Effector memory CD8-positive, alpha-beta T cell (primary cell): ENCODE data around the gene PMM2.

Source experiments
- ATAC-seq: fragments of 150-1000 bp; cut with Tn5 transposase; replicated peaks from 2 replicates; pipeline ENCODE4 v1.10.0; 2021; ENCODE audit warnings: mild to moderate bottlenecking, moderate library complexity
- DNase-seq, 3 experiments: peaks; one replicate each; pipeline ENCODE4 v3.0.0; 2021
- H3K27ac Mint-ChIP-seq, 2 donors: one replicate each; pipeline ENCODE4 v1.8.0; 2022; ENCODE audit warnings: mild to moderate bottlenecking in 2 of 2, mixed read lengths in 2 of 2, moderate library complexity in 2 of 2
- H3K27me3 Mint-ChIP-seq, 2 donors: one replicate each; pipeline ENCODE4 v1.8.0; 2022; ENCODE audit warnings: mixed read lengths in 2 of 2
- H3K36me3 Mint-ChIP-seq: one replicate; pipeline ENCODE4 v1.8.0; 2022; ENCODE audit warnings: mild to moderate bottlenecking, moderate library complexity, mixed read lengths; ENCODE audit not compliant: insufficient read depth
- H3K4me1 Mint-ChIP-seq, 2 donors: one replicate each; pipeline ENCODE4 v1.8.0; 2022; ENCODE audit warnings: low read depth in 2 of 2, mixed read lengths in 2 of 2
- H3K4me3 Mint-ChIP-seq, 2 donors: one replicate each; pipeline ENCODE4 v1.8.0; 2022; ENCODE audit warnings: mild to moderate bottlenecking in 2 of 2, mixed read lengths in 2 of 2, moderate library complexity in 2 of 2
- H3K9me3 Mint-ChIP-seq, 2 donors: one replicate each; pipeline ENCODE4 v1.8.0; 2022; ENCODE audit warnings: mixed read lengths in 2 of 2

The PMM2 gene

DNA sequence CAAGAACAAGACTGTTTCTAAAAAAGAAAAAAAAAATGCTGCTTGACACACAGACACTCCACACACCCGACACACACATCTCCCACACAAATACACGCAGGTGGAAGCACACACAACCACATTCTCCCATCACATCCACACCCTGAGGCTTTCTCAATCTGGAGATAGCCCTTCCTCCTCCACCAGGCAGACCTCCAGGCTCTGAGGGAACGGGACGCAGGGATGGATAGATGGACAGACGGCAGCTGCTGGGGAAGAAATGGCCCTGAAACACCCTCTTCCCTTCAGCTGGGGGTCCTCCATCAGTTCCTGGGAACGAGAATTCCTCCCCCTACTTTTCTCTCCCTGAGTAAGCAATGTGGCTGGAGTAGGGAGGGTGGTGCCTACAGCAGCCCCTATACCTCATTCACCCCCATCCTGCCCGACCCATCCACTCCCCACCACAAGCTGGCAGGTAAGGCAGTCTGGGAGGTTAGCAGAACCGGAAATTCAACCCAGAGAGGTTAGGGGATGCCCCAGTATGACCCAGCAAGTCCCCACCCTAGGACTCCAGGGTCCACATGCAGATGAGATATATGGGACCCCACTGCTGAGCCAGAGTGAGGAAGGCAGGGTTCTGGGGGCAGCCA is 80.4 kb downstream of the PMM2 start:
- H3K36me3 Mint-ChIP-seq, result peaks cover 6% of the 10 kb centered on the region
- no peaks in the 10 kb centered on the region for H3K9me3 Mint-ChIP-seq
- no peak overlapping the region for H3K4me3 Mint-ChIP-seq
- DNase-seq, result no peak
- no peaks in the 10 kb centered on the region for H3K27me3 Mint-ChIP-seq
- peak overlapping the region in 1 of 2 donors; percentile 32 for H3K27ac Mint-ChIP-seq
- ATAC-seq, result peak; percentile 71
- peaks cover 11 to 21% of the 10 kb centered on the region in 2 donors for H3K4me1 Mint-ChIP-seq

DNA sequence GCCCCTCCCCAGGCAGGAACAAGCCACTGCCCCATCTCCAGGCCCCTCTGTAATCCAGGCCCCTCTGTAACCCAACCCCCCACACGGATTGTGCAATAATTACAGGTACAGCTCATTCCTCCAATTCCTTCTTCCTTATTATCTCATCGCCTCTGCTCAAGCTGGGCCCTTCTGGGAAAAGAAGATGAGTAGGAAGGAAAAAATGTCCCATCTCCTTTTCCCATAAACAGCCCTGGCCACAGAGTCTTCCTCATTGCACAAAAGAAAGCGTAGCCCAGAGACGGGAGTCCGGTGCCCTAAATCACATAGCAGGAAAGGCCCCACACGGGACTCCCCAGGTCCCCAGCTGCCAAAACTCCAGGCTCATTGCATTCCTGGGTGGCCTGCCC is 80.9 kb downstream of the PMM2 start:
- Mint-ChIP-seq H3K9me3 (no peaks in the 10 kb centered on the region), H3K4me1 (peaks cover 11 to 21% of the 10 kb centered on the region in 2 donors), H3K36me3 (peaks cover 6% of the 10 kb centered on the region), H3K27ac (peak overlapping the region in 1 of 2 donors; percentile 32), H3K27me3 (no peaks in the 10 kb centered on the region), H3K4me3 (no peak overlapping the region)
- DNase-seq (no peak), ATAC-seq (no peak)

DNA sequence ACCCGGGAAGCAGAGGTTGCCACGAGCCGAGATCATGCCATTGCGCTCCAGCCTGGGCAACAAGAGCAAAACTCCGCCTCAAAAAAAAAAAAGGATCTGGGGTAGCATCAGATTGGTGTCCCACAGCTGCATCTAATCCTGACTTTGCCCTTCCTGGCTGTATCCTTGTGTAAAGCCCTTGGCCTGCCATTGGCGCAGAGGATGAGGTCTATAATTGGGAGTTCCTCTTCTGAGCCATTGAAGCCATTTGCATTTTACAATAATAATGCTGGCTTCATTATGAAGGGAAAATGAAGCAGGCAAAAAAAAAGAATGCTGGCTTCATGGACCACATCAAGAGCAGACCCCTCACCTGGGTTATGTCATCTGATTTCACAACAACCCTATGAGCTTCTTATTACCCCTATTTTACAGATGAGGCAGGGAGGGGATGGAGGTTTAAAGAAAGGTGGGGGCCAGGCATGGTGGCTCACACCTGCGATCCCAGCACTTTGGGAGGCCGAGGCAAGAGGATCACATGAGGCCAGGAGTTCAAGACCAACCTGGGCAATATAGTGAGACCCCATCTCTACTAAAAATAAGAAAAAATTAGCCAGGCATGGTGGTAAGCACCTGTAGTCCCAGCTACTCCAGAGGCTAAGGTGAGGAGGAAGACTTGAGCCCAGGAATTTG is 83.3 kb downstream of the PMM2 start:
- ATAC-seq (no peak), DNase-seq (no peak)
- Mint-ChIP-seq H3K4me1 (peaks cover 11 to 19% of the 10 kb centered on the region in 2 donors), H3K9me3 (no peaks in the 10 kb centered on the region), H3K27me3 (peaks cover 8 to 12% of the 10 kb centered on the region in 2 donors), H3K27ac (no peak overlapping the region), H3K4me3 (no peak overlapping the region), H3K36me3 (peaks cover 3% of the 10 kb centered on the region)

DNA sequence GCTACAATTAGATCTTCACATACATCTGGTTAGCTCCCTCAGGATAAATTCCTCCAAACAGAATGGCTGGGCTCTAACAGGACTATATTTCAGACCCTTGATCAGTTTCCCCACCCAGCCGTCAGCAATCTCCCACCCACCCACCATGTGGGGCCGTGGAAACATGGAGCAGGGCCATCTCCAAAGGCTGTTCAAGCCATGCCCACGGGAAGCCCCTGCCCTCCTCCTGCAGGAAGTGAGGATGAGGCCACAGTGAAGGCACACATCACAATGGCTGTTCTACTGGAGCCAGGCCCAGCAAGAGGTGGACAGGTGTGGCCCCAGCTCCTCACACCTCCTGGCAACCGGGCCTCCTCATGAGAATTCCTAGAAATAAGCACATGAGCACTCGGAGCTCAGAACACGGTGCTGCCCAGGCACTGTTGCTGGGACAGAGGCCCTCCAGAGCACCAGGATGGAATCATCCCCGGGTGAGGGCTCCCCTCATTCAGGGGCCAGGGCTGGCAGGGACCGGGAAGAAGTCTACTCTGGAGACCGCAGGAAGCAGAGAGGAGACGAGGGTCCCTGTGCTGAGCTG is 84.5 kb downstream of the PMM2 start, which contains the start of gene LITAFD:
LITAFD (plus strand) TSS at position 311 of the 577 bp plus-strand sequence. CDS start 2,005 bp downstream, outside the sequence.
- peaks cover 15 to 22% of the 10 kb centered on the region in 2 donors for H3K4me1 Mint-ChIP-seq
- ATAC-seq, result no peak
- H3K36me3 Mint-ChIP-seq, result peaks cover 4% of the 10 kb centered on the region
- DNase-seq, result no peak
- H3K4me3 Mint-ChIP-seq, result no peak within 1 kb of the TSS
- H3K27ac Mint-ChIP-seq, result no peak within 1 kb of the TSS
- H3K9me3 Mint-ChIP-seq, result no peaks in the 10 kb centered on the region
- H3K27me3 Mint-ChIP-seq, result peaks cover 9 to 15% of the 10 kb centered on the region in 2 donors

DNA sequence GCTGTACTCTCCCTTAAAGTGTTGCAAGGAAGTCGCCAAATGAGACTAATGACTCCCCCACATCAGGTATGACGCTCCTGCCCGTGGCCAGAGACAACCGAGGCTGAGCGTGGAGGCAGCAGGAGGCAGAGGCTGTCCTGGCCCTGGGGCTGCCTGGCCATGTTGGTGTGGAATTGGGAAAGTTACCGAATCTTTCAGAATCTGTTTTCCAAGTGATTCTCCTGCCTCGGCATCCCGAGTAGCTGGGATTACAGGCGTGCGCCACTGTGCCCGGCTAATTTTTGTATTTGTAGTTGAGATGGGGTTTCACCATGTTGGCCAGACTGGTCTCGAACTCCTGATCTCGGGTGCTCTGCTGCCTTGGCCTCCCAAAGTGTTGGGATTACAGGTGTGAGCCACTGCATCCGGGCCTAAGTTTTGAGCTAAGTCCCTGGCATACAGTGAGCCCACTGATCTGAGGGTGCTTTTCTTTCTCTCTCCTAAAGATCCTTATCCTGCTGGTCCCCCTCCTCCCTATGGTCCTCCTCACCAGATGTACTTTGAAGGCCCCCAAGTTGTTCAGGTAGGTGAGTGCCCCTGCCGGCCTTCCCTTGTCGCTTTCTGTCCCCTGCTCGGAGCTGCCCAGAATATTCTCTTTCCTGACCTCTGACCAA is 85.2 kb downstream of the PMM2 start:
- H3K27ac Mint-ChIP-seq, result no peak overlapping the region
- ATAC-seq, result no peak

DNA sequence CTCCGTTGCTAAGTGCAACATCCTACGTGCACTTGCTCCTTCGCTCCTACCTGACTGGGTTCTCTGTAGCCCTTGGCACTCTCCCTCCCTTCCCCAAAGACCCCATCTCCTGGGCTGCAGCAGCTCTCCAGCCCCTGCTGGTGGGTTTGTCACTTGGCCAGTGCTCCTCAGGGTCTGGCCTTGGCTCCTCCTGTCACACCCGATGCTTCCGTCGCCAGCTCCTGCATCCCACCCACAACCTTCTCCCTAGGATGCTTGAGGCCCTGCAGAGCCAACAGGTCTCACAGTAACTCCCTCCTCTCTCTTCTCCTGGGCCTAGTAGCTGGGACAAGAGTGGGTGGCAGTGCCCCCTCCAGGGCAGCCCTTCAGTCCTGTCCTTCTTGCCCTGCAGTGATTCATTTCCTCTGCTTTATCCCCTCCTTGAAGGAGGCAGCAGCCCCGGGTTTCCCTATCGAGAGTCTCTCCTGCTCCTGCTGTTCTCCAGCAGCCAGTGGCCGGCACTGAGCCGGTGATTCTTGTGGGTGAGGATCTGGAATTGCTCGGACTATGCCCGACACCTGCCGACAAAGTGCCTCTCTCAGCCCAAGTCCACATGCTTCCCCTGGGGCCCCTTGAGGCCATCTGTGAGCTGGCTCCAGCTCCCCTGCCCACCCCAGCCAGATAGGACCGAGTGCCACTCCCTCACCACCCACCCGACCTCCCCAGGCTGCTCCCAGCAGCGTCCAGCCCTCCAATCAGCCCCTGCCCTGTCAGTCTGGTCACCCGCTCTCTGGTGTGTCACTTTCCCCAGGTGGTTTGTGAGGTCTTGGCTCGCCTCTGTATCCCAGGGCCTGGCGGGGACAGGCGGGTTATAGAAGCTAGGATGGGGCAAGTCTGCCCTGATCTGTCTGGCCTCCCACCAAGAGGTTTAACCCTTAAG is 88.3 kb downstream of the PMM2 start:
- Mint-ChIP-seq H3K27me3 (peaks cover 9 to 15% of the 10 kb centered on the region in 2 donors), H3K27ac (peak overlapping the region; percentile 71 to 73), H3K4me1 (peaks cover 11 to 14% of the 10 kb centered on the region in 2 donors), H3K9me3 (no peaks in the 10 kb centered on the region), H3K36me3 (peaks cover 18% of the 10 kb centered on the region), H3K4me3 (no peak overlapping the region)
- DNase-seq, result no peak
- peak; percentile 42 for ATAC-seq

More for the DNA sequence above, 85.2 kb downstream of the PMM2 start:
- H3K36me3 Mint-ChIP-seq, result peaks cover 5% of the 10 kb centered on the region
- no peak overlapping the region for H3K4me3 Mint-ChIP-seq
- no peaks in the 10 kb centered on the region for H3K9me3 Mint-ChIP-seq
- H3K27me3 Mint-ChIP-seq, result peaks cover 9 to 15% of the 10 kb centered on the region in 2 donors
- peaks cover 19 to 24% of the 10 kb centered on the region in 2 donors for H3K4me1 Mint-ChIP-seq
- no peak for DNase-seq

DNA sequence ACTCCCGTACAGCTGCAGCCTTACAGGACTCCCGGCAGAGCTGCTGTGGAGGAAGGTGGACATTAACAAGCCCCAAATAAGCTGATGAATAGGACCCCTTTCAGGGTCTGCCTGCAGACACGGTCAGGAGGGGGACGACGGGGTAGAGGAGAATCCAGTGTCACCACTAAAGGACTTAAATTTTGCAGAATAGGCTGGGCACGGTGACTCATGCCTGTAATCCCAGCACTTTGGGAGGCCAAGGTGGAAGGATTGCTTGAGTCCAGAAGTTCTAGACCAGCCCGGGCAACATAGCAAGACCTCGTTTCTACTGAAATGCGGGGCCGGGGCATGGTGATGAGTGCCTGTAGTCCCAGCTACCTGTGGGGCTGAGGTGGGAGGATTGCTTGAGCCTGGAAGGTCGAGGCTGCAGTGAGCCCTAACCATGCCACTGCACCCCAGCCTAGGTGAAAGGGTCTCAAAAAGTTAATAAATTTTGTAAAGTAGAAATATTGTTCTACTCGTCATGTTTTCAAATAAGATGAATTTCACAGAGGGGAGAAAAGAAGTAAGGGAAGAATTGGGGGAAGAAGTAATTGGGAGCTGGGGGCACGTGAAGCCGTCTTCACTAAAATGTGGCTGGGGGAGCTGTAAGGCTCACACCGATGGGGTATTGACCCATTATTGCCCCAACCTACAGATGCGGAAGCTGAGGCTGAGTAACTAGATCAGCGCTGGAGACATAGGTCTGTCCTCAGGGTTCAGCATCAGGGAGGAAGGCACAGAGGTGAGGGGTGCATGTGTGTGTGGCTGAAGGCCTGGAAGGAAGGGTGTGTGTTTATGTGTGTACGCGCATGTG is 89.2 kb downstream of the PMM2 start:
- H3K36me3 Mint-ChIP-seq, result peaks cover 27% of the 10 kb centered on the region
- no peak for ATAC-seq
- peaks cover 9 to 15% of the 10 kb centered on the region in 2 donors for H3K27me3 Mint-ChIP-seq
- peak overlapping the region; percentile 71 to 77 for H3K27ac Mint-ChIP-seq
- peaks cover 11 to 17% of the 10 kb centered on the region in 2 donors for H3K4me1 Mint-ChIP-seq
- H3K4me3 Mint-ChIP-seq, result no peak overlapping the region
- H3K9me3 Mint-ChIP-seq, result no peaks in the 10 kb centered on the region
- DNase-seq, result no peak

DNA sequence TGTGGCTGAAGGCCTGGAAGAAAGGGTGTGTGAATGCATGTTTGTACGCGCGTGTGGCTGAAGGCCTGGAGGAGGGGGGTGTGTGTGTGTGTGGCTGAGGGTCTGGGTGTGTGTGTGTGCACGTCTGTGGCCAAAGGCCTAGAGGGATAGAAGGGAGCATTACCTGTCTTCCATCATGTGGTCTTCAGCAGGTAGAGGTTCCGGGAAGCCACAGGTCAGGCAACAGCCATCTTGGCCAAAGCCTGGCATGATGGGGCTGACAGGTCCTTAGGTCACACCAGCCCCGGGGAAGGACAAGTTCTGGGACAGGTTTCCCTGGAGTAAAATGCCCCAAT is 89.8 kb downstream of the PMM2 start:
- H3K27ac Mint-ChIP-seq, result peak overlapping the region in 1 of 2 donors; percentile 77

DNA sequence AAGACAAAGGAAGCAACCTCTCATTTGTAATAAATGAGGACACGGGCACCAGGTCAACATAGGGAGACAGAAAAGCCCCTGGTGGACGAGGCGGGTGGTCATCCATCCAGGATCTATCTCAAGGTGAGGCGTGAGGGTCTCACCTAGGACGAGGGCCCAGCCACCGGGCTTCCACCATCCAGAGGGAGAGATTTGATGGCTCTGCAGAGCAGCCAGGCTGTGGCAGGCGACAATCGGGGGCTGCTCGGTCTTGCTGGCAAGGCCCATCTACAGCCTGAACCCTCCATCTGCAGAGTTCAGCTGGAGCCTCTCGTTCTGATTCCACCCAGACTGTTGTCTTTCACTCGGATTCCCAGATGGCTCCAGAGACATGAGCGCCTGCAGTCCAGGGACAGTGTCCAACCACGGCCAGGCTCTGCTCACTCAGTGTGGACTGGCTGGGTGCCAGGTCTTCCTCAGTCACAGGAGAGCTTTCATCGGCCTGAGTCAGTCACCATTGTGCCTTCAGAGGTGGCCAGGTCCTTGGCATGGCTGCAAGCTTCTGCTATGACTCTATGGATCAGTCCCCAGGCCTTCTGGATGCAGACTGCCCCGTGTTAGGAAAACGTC is 90.4 kb downstream of the PMM2 start:
- no peak for ATAC-seq
- Mint-ChIP-seq H3K4me3 (no peak overlapping the region), H3K36me3 (peaks cover 38% of the 10 kb centered on the region), H3K4me1 (peaks cover 12 to 22% of the 10 kb centered on the region in 2 donors), H3K27me3 (peaks cover 9 to 15% of the 10 kb centered on the region in 2 donors), H3K9me3 (no peaks in the 10 kb centered on the region), H3K27ac (no peak overlapping the region)
- no peak for DNase-seq

More for the DNA sequence above, 89.8 kb downstream of the PMM2 start:
- Mint-ChIP-seq H3K4me3 (no peak overlapping the region), H3K27me3 (peaks cover 9 to 15% of the 10 kb centered on the region in 2 donors), H3K36me3 (peaks cover 31% of the 10 kb centered on the region), H3K9me3 (no peaks in the 10 kb centered on the region), H3K4me1 (peaks cover 12 to 22% of the 10 kb centered on the region in 2 donors)
- ATAC-seq, result no peak
- DNase-seq, result no peak

DNA sequence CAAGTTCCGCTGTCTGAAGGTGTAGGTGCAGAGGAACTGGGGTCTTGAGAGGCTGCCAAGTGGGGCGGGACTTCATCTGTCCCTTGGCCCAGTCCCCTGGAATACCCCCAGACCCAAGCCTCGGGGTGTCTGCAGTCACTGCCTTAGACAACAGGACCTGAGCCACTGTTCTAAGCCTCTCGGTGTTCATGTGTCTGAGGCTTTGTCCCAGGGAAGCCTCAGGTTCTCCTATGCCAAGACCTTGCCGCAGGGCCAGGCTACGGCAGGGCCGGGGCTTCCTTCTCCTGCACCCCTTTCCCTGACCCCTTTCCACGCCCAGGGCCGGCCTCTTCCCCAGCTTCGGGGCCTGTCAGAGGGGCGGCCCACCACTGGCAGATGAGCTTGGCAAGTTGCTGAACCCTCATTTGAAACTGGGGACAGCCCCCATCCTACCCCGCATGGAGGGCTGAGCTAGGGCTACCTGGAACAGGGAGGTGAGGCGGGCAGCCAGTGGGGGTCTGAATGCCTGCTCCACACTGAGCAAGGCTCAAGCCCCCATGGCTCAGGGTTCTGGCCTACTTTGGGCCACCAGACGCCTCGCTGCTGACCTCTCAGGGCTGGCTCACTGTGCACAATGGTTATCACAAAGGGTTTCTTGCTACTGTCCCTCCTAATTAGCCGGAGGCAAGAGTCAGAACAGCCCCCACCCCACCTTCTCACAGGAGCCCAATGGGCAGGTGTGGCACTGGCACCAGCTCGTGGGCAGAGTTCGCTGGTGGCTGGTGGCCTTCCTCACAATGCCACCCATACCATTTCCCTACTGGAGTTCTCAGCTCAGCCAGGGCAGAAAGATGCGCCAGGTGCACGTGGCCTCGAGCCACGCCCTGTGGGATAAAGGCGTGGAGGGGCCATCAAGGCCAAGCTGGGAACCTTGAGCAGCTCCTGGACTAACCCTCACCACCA is 91.6 kb downstream of the PMM2 start:
- Mint-ChIP-seq H3K27ac (no peak overlapping the region), H3K27me3 (peaks cover 9 to 15% of the 10 kb centered on the region in 2 donors), H3K4me3 (no peak overlapping the region), H3K4me1 (peaks cover 12 to 22% of the 10 kb centered on the region in 2 donors), H3K36me3 (peaks cover 49% of the 10 kb centered on the region), H3K9me3 (no peaks in the 10 kb centered on the region)
- DNase-seq (no peak), ATAC-seq (no peak)

DNA sequence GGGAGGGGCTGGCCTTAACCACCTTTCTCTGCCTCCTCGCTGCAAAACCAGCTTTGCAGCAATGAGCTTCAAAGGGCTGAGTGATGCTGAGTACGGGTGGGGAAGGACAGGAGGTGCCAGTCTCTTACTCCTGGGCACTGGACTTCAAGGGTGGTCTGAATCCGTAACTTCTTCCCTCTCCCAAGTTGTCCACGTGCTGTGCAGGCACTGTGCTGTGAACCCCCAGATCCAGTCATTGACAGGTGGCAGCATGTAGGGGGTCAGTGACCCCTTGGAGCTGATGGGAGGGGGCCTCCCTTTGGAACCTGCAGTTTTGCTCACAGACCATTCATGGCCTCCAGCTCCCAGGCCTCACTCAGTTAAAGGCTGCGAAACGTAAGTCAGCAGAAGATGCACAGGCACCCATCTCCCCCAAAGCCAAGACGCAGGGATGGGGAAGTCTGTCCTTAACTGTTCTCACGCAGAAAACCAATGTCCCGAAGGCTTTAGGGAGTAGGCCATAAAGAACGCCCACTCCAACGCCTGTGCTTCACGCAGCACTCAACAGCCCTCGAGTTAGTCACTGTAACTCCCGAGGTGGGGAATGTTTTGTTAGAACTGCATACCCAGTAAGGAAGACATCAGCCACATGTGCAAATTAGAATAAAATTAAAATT is 92.4 kb downstream of the PMM2 start:
- no peak for DNase-seq
- Mint-ChIP-seq H3K27ac (peak overlapping the region in 1 of 2 donors; percentile 85), H3K27me3 (peaks cover 9 to 13% of the 10 kb centered on the region in 2 donors), H3K4me3 (no peak overlapping the region), H3K4me1 (peaks cover 12 to 22% of the 10 kb centered on the region in 2 donors), H3K36me3 (peaks cover 57% of the 10 kb centered on the region), H3K9me3 (no peaks in the 10 kb centered on the region)
- no peak for ATAC-seq
